ENCODE data around the gene AOPEP.

- TF ChIP-seq ZNF558 (tag by site-specific recombination; IDR thresholded peaks at IDR 0.05): no peak
- no peak for TF ChIP-seq ZNF169 (tag by site-specific recombination; IDR thresholded peaks at IDR 0.05)
- no peak for TF ChIP-seq CTCF (tag by site-specific recombination; IDR thresholded peaks at IDR 0.05)
- TF ChIP-seq YY1 (tag by site-specific recombination; IDR thresholded peaks at IDR 0.05): no peak
- TF ChIP-seq TCF7L2 (IDR thresholded peaks at IDR 0.05; ENCODE audit: borderline replicate concordance, low read depth, low read length): no peak
- no peak for TF ChIP-seq PRDM1 (tag by site-specific recombination; IDR thresholded peaks at IDR 0.05)
- TF ChIP-seq PRDM10 (tag by site-specific recombination; IDR thresholded peaks at IDR 0.05): no peak
- no peak for TF ChIP-seq SP2 (tag by site-specific recombination; IDR thresholded peaks at IDR 0.05)
- no peak for TF ChIP-seq KLF10 (tag by site-specific recombination; IDR thresholded peaks at IDR 0.05)
- no peak for TF ChIP-seq ZBTB26 (tag by site-specific recombination; optimal IDR thresholded peaks at IDR 0.05)
- TF ChIP-seq ZNF221 (tag by site-specific recombination; IDR thresholded peaks at IDR 0.05; ENCODE audit: borderline replicate concordance): no peak
- no peak for TF ChIP-seq ZNF248 (tag by site-specific recombination; IDR thresholded peaks at IDR 0.05)
These were observed 174.5 kb downstream of the AOPEP start for GRCh38 chr9:94901019-94901363.

Measured in HEK293 (cell line).